WERI-Rb-1 (cell line): ENCODE measurements around the gene SUV39H2.
A peak's percentile ranks its signal among the peaks of the same experiment; 100 is the strongest.
"Not testable (repeated sequence)": the region's sequence is repeated elsewhere in the genome, so short reads cannot be mapped to it uniquely, and the experiment has no call there.

Experiments
- DNase-seq: peaks from one replicate; pipeline ENCODE4 v3.0.0-alpha.2; 2020
- H3K27ac ChIP-seq: fragments of 250-450 bp; sonication (Bioruptor Pico); 2 replicates; pipeline ENCODE4 v1.5.1; 2020; ENCODE audit warnings: mild to moderate bottlenecking, moderate library complexity
- H3K27me3 ChIP-seq: fragments of 250-450 bp; sonication (Bioruptor Pico); 2 replicates; pipeline ENCODE4 v1.5.1; 2021; ENCODE audit warnings: mild to moderate bottlenecking, low read depth, moderate library complexity; ENCODE audit not compliant: insufficient read depth, severe bottlenecking
- H3K36me3 ChIP-seq: fragments of 250-450 bp; sonication (Bioruptor Pico); 2 replicates; pipeline ENCODE4 v1.5.1; 2020; ENCODE audit warnings: mild to moderate bottlenecking, moderate library complexity
- H3K4me3 ChIP-seq: 2 replicates; pipeline ENCODE4 v1.5.1; 2011; ENCODE audit warnings: low read depth, mild to moderate bottlenecking, control low read depth, low read length
- H3K9me3 ChIP-seq: fragments of 250-450 bp; sonication (Bioruptor Pico); 2 replicates; pipeline ENCODE4 v1.5.1; 2021; ENCODE audit warnings: mild to moderate bottlenecking, moderate library complexity; ENCODE audit not compliant: severe bottlenecking
- TF ChIP-seq, protein P1 (sequence below): IDR thresholded peaks from 2 replicates; pipeline ENCODE4 v1.5.1; 2011; ENCODE audit warnings: low read depth, mild to moderate bottlenecking, control low read depth, inconsistent platforms, low read length

Gene SUV39H2

GRCh38 chr10:14852236-14852635 is 26.4 kb upstream of the SUV39H2 start:
- H3K9me3 ChIP-seq: no peaks in the 10 kb centered on the region
- no peak overlapping the region for H3K4me3 ChIP-seq
- H3K36me3 ChIP-seq: no peaks in the 10 kb centered on the region; the same call in 1 of the 2 replicates
- H3K27ac ChIP-seq: no peak overlapping the region
- no peak for DNase-seq
- TF ChIP-seq, protein P1, sequence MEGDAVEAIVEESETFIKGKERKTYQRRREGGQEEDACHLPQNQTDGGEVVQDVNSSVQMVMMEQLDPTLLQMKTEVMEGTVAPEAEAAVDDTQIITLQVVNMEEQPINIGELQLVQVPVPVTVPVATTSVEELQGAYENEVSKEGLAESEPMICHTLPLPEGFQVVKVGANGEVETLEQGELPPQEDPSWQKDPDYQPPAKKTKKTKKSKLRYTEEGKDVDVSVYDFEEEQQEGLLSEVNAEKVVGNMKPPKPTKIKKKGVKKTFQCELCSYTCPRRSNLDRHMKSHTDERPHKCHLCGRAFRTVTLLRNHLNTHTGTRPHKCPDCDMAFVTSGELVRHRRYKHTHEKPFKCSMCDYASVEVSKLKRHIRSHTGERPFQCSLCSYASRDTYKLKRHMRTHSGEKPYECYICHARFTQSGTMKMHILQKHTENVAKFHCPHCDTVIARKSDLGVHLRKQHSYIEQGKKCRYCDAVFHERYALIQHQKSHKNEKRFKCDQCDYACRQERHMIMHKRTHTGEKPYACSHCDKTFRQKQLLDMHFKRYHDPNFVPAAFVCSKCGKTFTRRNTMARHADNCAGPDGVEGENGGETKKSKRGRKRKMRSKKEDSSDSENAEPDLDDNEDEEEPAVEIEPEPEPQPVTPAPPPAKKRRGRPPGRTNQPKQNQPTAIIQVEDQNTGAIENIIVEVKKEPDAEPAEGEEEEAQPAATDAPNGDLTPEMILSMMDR: no peak
- no peaks in the 10 kb centered on the region for H3K27me3 ChIP-seq

DNA sequence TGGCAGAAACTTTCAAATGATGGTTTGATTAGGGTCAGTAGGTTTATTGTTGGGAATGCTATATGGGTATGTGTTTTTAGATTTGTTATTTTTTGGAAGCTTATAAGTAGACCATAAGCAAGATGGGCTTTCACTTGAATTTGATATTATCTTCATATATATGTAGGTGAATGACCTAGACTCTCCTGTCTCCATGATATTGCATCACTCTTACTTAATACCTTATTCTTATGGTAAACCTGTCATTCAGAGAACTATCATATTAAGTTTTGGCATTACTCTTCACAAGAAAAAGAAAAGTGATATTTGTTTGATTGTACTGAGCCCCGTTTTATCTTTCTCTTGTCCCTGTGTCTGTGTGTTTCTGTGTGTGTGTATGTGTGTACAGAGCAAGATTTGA is 23.2 kb upstream of the SUV39H2 start:
- TF ChIP-seq, protein P1: no peak
- Histone ChIP-seq H3K36me3 (no peaks in the 10 kb centered on the region; the same call in 1 of the 2 replicates), H3K4me3 (no peak overlapping the region), H3K27ac (no peak overlapping the region), H3K27me3 (no peaks in the 10 kb centered on the region), H3K9me3 (no peaks in the 10 kb centered on the region)
- DNase-seq: no peak

DNA sequence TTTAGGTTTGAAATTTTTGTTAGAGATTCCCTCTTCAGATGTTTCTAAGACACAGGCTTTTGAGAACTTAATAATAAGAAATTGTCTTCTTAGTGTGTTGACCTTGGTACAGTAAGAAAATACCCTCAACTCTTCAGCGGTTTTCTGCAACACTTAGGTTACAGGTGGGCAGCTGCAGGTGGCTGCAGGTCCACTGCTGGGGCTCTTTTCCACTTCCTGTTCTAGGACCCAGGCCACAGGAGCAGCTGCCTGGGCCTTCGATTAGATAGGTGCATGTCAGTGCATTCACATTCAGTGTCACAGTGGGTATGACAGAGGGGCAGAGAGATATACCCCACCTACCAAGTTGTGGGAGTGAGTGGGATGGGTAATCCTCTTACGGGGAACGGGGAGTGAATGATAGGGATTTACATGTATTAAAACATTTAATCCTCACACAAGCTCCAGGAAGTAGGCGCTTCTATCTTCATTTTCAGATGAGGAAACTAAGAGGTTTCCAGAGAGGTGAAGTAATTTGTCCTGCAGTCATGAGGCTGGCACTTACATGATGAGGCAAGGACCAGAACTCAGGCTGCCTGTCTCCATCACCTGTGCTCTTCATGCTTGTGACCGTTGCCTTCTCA is 20.2 kb upstream of the SUV39H2 start:
- DNase-seq: peak; percentile 55
- no peak overlapping the region; the same call in 1 of the 2 replicates for H3K27ac ChIP-seq
- no peaks in the 10 kb centered on the region; the same call in 1 of the 2 replicates for H3K36me3 ChIP-seq
- H3K4me3 ChIP-seq: no peak overlapping the region
- H3K9me3 ChIP-seq: no peaks in the 10 kb centered on the region
- TF ChIP-seq, protein P1: no peak
- no peaks in the 10 kb centered on the region for H3K27me3 ChIP-seq

GRCh38 chr10:14859043-14859442 is 19.6 kb upstream of the SUV39H2 start:
- no peak for DNase-seq
- Histone ChIP-seq H3K9me3 (no peaks in the 10 kb centered on the region), H3K36me3 (no peaks in the 10 kb centered on the region; the same call in 1 of the 2 replicates), H3K27ac (no peak overlapping the region; the same call in 1 of the 2 replicates), H3K4me3 (no peak overlapping the region), H3K27me3 (no peaks in the 10 kb centered on the region)
- TF ChIP-seq, protein P1: no peak

GRCh38 chr10:14859775-14860174 is 18.9 kb upstream of the SUV39H2 start:
- H3K4me3 ChIP-seq: no peak overlapping the region
- H3K9me3 ChIP-seq: no peaks in the 10 kb centered on the region
- H3K27me3 ChIP-seq: no peaks in the 10 kb centered on the region
- H3K36me3 ChIP-seq: no peaks in the 10 kb centered on the region; the same call in 1 of the 2 replicates
- H3K27ac ChIP-seq: no peak overlapping the region
- TF ChIP-seq, protein P1: no peak
- DNase-seq: no peak

- no peak overlapping the region for H3K4me3 ChIP-seq
- H3K27me3 ChIP-seq: no peaks in the 10 kb centered on the region
- no peaks in the 10 kb centered on the region for H3K9me3 ChIP-seq
- TF ChIP-seq, protein P1: no peak
- H3K27ac ChIP-seq: no peak overlapping the region
- no peak for DNase-seq
- no peaks in the 10 kb centered on the region; the same call in 1 of the 2 replicates for H3K36me3 ChIP-seq
Observed at GRCh38 chr10:14860791-14861190, 17.9 kb upstream of the SUV39H2 start.

DNA sequence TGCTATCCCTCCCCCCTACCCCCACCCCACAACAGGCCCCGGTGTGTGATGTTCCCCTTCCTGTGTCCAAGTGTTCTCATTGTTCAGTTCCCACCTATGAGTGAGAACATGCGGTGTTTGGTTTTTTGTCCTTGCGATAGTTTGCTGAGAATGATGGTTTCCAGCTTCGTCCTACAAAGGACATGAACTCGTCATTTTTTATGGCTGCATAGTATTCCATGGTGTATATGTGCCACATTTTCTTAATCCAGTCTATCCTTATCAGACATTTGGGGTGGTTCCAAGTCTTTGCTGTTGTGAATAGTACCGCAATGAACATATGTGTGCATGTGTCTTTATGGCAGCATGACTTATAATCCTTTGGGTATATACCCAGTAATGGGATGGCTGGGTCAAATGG is 14.2 kb upstream of the SUV39H2 start:
- not testable (repeated sequence) for H3K36me3 ChIP-seq, DNase-seq, H3K4me3 ChIP-seq

GRCh38 chr10:14864871-14865270 is 13.8 kb upstream of the SUV39H2 start:
- H3K27ac ChIP-seq, H3K9me3 ChIP-seq, DNase-seq, H3K27me3 ChIP-seq, H3K4me3 ChIP-seq, H3K36me3 ChIP-seq: not testable (repeated sequence)

More for the DNA sequence above, 14.2 kb upstream of the SUV39H2 start:
- H3K9me3 ChIP-seq, H3K27me3 ChIP-seq, H3K27ac ChIP-seq: not testable (repeated sequence)
